ENCODE results near the gene GID8. TPM values are rescaled to one million over a fixed set of nuclear protein-coding genes. Genes with fewer than 3 reads are reported as not detected.

GID8 gene
- polyA plus RNA-seq, 2 of the 4 experiments (the other 2 are of a cell fraction) = 19.2 to 24.5 TPM

- no peak for ATAC-seq
Measured at GRCh38 chr20:62969179-62969760, 31.3 kb downstream of the GID8 start.

GRCh38 chr20:62969939-62970306 is 32.0 kb downstream of the GID8 start:
- no peak for FAIRE-seq
- CTCF ChIA-PET = interaction anchor here (1.3 to 2.5 kb wide), 5 partner anchors 10 to 66 kb away, joined by 3 to 15 read pairs (median 5); no protein-coding TSS in a partner anchor
- no peak for TF ChIP-seq FOSB (CRISPR knock-in tag; IDR thresholded peaks at IDR 0.05)
- TF ChIP-seq CBX8 (IDR thresholded peaks at IDR 0.05) = no peak
- TF ChIP-seq PHF8 (IDR thresholded peaks at IDR 0.05; ENCODE audit: borderline replicate concordance, low read depth) = no peak
- no peak for TF ChIP-seq HEYL (CRISPR knock-in tag; IDR thresholded peaks at IDR 0.05)
- TF ChIP-seq SREBF2 (IDR thresholded peaks at IDR 0.05) = no peak
- TF ChIP-seq MAFK (IDR thresholded peaks at IDR 0.05; ENCODE audit: partially characterized antibody) = no peak
- no peak for TF ChIP-seq ZFP36 (IDR thresholded peaks at IDR 0.05; ENCODE audit: borderline replicate concordance, partially characterized antibody)
- no peak for TF ChIP-seq JUNB (IDR thresholded peaks at IDR 0.05)
- TF ChIP-seq JUN (IDR thresholded peaks at IDR 0.05) = no peak
- no peak for TF ChIP-seq REST (IDR thresholded peaks at IDR 0.05)
- TF ChIP-seq KDM5A (IDR thresholded peaks at IDR 0.05) = no peak

More at GRCh38 chr20:62969179-62969760, 31.3 kb downstream of the GID8 start:
- Histone ChIP-seq H3K4me3 (no peak overlapping the region), H3K27ac (no peak overlapping the region), H3K4me2 (no peak overlapping the region), H3K9me3 (no peaks in the 10 kb centered on the region), H3K4me1 (0 out of 3 replicates have a peak, but pooled peaks cover 3% of the 10 kb centered on the region)
- ChIA-PET POLR2A (no interaction called here), CTCF (interaction anchor here (1.4 to 2.5 kb wide), 2 partner anchors 11 to 56 kb away, joined by 3 to 15 read pairs; no protein-coding TSS in a partner anchor)
- FAIRE-seq = no peak
- DNase-seq (ENCODE audit: low read depth in 1 of 2, low spot score in 1 of 2) = no peak
- no peak for TF ChIP-seq FOSB (CRISPR knock-in tag; IDR thresholded peaks at IDR 0.05)
- no peak for TF ChIP-seq PBX3 (IDR thresholded peaks at IDR 0.05)
- no peak for TF ChIP-seq CTCF (IDR thresholded peaks at IDR 0.05)
- TF ChIP-seq MAX (IDR thresholded peaks at IDR 0.05) = no peak
- TF ChIP-seq BHLHE40 (IDR thresholded peaks at IDR 0.05; ENCODE audit: low read depth, low read length) = no peak
- no peak for TF ChIP-seq RCOR1 (IDR thresholded peaks at IDR 0.05; ENCODE audit: low read depth, low read length)
- TF ChIP-seq NFE2L2 (conservative IDR thresholded peaks at IDR 0.05; ENCODE audit: low read length) = no peak
- no peak for TF ChIP-seq CBX2 (IDR thresholded peaks at IDR 0.05; ENCODE audit: borderline replicate concordance, low read depth)
- TF ChIP-seq ZFP36 (IDR thresholded peaks at IDR 0.05; ENCODE audit: borderline replicate concordance, partially characterized antibody) = no peak
- TF ChIP-seq JUN (IDR thresholded peaks at IDR 0.05) = no peak
- TF ChIP-seq HMGXB4 (CRISPR knock-in tag; IDR thresholded peaks at IDR 0.05; ENCODE audit: borderline replicate concordance) = no peak
- TF ChIP-seq HOXA7 (CRISPR knock-in tag; IDR thresholded peaks at IDR 0.05) = no peak
- no peak for TF ChIP-seq ZC3H11A (IDR thresholded peaks at IDR 0.05)
- no peak for TF ChIP-seq HOXB5 (CRISPR knock-in tag; IDR thresholded peaks at IDR 0.05)
- no peak for TF ChIP-seq RAD21 (conservative IDR thresholded peaks at IDR 0.05 in 1 of 2, IDR thresholded peaks at IDR 0.05 in 1 of 2)
- TF ChIP-seq RARB (CRISPR knock-in tag; IDR thresholded peaks at IDR 0.05) = no peak
- no peak for TF ChIP-seq KDM5A (IDR thresholded peaks at IDR 0.05)
- TF ChIP-seq KDM1A (IDR thresholded peaks at IDR 0.05; ENCODE audit: low read depth) = no peak
- TF ChIP-seq FOXS1 (CRISPR knock-in tag; IDR thresholded peaks at IDR 0.05) = no peak
- 59% methylated on average over 16 of the region's 16 CpGs for WGBS (ENCODE audit: missing lambda C conversion rate)

More at GRCh38 chr20:62969939-62970306, 32.0 kb downstream of the GID8 start:
- POLR2A ChIA-PET = no interaction called here
- Histone ChIP-seq H3K4me2 (no peak overlapping the region), H3K9me3 (no peaks in the 10 kb centered on the region), H3K4me3 (no peak overlapping the region), H3K27ac (no peak overlapping the region), H3K4me1 (0 out of 3 replicates have a peak, but pooled peaks cover 3% of the 10 kb centered on the region)
- no peak for ATAC-seq
- 37% methylated on average over 7 of the region's 8 CpGs for WGBS (ENCODE audit: missing lambda C conversion rate)
- DNase-seq (ENCODE audit: low read depth in 1 of 2, low spot score in 1 of 2) = no peak

Data from A549 (cell line).